GM23338 (cell line): ENCODE measurements around the gene DNAI2.

Source experiments
- CTCF ChIP-seq, 2 experiments: fragments of 200-600 bp in 1 of 2; sonication (generic) in 1 of 2; conservative IDR thresholded peaks; 2 replicates each; pipeline versions ENCODE4 v1.5.1 to v1.6.1; 2016 to 2017; ENCODE audit warnings: antibody characterized with exemption in 2 of 2, low read depth in 2 of 2, mild to moderate bottlenecking in 2 of 2, moderate library complexity in 1 of 2
- EZH2 ChIP-seq: fragments of 200-600 bp; sonication (generic); IDR thresholded peaks from one replicate; pipeline ENCODE4 v1.8.0; 2017; ENCODE audit warnings: antibody characterized with exemption, mild to moderate bottlenecking, low read depth; ENCODE audit not compliant: unreplicated experiment

GRCh38 chr17:74334393-74335039, 60.5 kb downstream of the DNAI2 start:
- TF ChIP-seq CTCF (conservative IDR thresholded peaks at IDR 0.05; ENCODE audit: low read depth in 2 of 2) (no peak), EZH2 (no peak)
